ENCODE results near the gene VWA3B.

The VWA3B gene

DNA sequence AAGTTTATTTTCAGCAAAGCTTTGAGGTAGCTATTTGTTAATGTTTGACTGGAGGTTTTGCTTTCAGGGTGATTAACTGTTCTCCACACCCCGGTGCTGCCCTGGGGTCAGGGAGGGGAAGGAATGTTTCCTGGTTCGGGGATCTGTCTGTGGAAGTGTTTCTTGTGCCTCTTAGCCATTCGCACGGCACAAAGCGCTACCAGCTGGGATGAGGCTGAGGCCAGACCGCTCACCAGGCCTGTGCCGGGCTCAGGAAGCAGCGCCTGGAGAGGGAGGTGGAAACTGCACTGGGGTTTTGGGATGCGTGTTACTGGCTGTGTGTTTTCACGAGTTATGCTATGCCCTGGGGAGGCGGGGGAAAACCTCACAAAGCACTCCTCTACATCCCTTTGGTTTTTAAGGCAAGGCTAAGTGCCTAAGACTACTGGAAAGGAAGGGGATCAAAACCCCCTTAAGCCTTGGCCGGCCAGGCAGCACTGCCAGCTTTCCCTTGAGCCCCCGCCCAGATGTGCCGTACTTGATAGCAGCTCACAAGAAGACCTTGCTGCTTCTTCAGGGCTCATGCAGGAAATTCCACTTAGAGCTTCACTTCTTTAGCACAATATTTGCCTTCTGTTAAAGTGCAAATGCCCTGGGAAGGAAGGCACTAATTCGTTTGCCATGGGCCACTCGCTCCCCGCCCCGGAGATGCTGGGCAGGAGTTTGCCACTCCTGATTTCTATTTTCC, 193.6 kb downstream of the VWA3B start:
- TF ChIP-seq, protein P1, sequence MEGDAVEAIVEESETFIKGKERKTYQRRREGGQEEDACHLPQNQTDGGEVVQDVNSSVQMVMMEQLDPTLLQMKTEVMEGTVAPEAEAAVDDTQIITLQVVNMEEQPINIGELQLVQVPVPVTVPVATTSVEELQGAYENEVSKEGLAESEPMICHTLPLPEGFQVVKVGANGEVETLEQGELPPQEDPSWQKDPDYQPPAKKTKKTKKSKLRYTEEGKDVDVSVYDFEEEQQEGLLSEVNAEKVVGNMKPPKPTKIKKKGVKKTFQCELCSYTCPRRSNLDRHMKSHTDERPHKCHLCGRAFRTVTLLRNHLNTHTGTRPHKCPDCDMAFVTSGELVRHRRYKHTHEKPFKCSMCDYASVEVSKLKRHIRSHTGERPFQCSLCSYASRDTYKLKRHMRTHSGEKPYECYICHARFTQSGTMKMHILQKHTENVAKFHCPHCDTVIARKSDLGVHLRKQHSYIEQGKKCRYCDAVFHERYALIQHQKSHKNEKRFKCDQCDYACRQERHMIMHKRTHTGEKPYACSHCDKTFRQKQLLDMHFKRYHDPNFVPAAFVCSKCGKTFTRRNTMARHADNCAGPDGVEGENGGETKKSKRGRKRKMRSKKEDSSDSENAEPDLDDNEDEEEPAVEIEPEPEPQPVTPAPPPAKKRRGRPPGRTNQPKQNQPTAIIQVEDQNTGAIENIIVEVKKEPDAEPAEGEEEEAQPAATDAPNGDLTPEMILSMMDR (conservative IDR thresholded peaks at IDR 0.05; ENCODE audit: low read depth): no peak
- CTCF ChIA-PET: no interaction called here

DNA sequence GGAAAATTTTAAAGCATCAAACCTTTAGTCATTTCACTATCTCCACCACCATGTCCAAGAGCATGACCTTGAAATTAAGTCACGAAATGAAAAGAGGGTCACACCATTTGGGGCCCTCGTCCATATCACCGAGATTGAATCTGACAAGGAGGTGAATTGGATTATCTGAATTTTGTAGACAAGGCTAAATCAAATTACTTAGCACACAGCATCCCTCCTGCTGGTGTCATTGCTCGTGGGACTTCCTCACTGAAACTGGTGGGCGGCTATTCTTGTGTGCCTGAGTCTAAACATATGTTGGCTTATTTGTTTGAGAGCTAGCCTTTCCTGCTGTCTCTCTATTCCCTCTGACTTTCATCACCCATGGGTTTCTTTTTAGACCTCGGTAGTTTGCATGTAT, 194.6 kb downstream of the VWA3B start:
- no peak overlapping the region for H3K27ac ChIP-seq
- ChIA-PET CTCF (interaction anchor here (0.7 kb wide), 1 partner anchor 328 kb away, joined by 4 read pairs; no protein-coding TSS in a partner anchor), POLR2A (ENCODE audit: low non-redundant PET) (no interaction called here)
- no peak for DNase-seq (ENCODE audit: low spot score)
- TF ChIP-seq, protein P1 (conservative IDR thresholded peaks at IDR 0.05; ENCODE audit: low read depth): no peak

More for the DNA sequence above, 193.6 kb downstream of the VWA3B start:
- no peak overlapping the region for H3K27ac ChIP-seq
- POLR2A ChIA-PET (ENCODE audit: low non-redundant PET): no interaction called here
- no peak for DNase-seq (ENCODE audit: low spot score)

DNA sequence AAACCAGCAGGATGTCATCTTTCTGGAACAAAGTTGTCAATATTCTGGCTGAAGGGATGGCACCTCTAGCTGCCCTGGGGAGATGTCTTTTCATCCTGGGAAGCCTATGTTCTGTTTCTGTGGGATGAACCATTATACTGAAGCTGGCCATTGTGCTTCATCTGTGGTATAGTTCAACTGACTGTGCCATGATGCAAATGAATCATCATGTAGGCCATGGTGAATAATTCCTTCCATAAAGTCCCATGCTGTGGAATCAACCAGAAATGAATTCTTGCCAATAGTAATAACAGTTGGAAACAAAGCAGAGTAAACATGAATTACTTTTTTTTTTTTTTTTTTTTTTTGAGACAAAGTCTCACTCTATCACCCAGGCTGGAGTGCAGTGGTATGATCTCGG, 195.1 kb downstream of the VWA3B start:
- ChIA-PET POLR2A (ENCODE audit: low non-redundant PET) (no interaction called here), CTCF (interaction anchor here (0.6 to 0.7 kb wide), 2 partner anchors 70 to 328 kb away, joined by 3 to 4 read pairs; no protein-coding TSS in a partner anchor)
- TF ChIP-seq, protein P1 (conservative IDR thresholded peaks at IDR 0.05; ENCODE audit: low read depth): no peak
- H3K27ac ChIP-seq: no peak overlapping the region
- DNase-seq (ENCODE audit: low spot score): no peak

DNA sequence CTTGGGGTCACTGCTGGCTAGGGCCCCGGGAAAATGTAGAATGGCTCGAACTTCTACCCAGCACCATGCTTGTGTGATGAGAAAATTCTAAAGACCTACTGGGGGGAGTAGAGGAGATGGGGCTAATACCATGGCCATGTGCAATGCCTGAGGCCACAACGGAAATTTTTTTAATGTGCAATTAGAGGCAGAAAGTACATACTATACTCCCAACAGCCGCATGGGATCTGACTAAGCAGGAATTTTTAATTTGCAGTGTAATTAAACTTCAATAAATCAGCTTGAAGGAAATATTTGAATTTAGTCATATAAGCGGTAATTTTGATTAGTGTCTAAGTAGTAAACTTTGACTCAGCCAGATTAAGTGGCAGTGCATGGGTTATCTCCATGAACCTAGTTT, 206.1 kb downstream of the VWA3B start:
- TF ChIP-seq, protein P1 (conservative IDR thresholded peaks at IDR 0.05; ENCODE audit: low read depth): no peak
- no peak for DNase-seq (ENCODE audit: low spot score)
- H3K27ac ChIP-seq: no peak overlapping the region
- ChIA-PET CTCF (interaction anchor here (1.1 kb wide), 1 partner anchor 22 kb away, joined by 3 read pairs; no protein-coding TSS in a partner anchor), POLR2A (ENCODE audit: low non-redundant PET) (no interaction called here)

DNA sequence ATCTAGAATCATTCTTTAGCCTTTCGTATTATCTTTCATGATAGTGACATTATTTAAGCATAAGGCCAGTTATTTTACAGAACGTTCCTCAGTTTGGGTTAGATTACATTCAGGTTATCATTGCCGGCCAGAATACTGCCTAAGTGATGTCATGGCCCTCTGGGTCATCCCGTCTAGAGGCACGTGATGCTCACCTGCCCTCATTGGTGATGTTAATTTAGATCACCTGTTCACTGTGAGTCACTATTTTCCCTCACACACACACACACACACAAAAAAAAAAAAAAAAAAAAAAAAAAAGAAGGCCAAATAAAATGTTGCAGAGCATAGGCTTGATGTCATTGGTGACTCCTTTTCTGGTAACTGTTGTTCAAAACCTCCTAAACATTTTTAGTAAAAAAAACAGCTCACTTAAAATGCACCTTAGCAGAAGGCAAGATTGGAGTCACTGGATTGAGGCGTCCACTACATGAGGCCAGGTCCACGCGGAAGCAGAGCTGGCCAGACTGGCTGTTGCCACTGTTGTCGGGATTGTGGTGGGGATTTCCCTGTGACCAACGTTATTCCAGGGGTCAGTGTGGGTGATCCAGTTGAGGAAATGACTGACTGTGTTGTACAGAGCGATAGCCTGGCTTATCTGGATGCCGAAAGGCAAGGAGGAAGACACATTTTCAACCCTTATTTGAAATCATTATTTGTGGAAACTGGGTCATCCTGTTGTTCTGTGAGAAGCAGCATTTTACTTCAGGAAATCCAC, 207.1 kb downstream of the VWA3B start:
- no peak for DNase-seq (ENCODE audit: low spot score)
- CTCF ChIA-PET: interaction anchor here (0.6 kb wide), 2 partner anchors 95 to 597 kb away, joined by 3 to 5 read pairs; no protein-coding TSS in a partner anchor
- POLR2A ChIA-PET (ENCODE audit: low non-redundant PET): no interaction called here
- H3K27ac ChIP-seq: no peak overlapping the region
- TF ChIP-seq, protein P1 (conservative IDR thresholded peaks at IDR 0.05; ENCODE audit: low read depth): no peak

DNA sequence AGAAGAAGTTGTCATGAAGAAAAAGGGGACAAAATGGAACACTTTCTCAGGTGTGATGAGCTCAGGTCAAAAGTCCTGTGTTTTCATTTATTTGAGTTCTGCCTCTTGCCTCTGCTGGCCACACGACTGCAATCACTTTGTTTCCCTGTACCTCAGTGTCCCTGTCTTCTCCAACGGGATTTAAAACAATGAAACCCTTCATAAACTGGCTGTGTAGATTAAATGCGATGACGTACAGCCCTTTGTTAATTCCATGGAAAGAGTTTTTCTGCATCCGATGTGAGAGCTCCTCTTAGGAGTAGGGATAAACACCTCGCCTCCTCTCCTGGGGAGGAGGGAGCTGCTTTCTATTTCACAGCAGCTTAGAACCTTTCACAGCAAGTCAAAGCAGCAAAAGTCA, 207.7 kb downstream of the VWA3B start:
- no peak overlapping the region for H3K27ac ChIP-seq
- no peak for DNase-seq (ENCODE audit: low spot score)
- ChIA-PET CTCF (interaction anchor here (0.6 to 1.6 kb wide), 3 partner anchors 11 to 596 kb away, joined by 3 to 6 read pairs (median 5); no protein-coding TSS in a partner anchor), POLR2A (ENCODE audit: low non-redundant PET) (no interaction called here)
- TF ChIP-seq, protein P1 (conservative IDR thresholded peaks at IDR 0.05; ENCODE audit: low read depth): no peak

Data from RWPE1 (cell line).